GM13977 (cell line): ENCODE results near the gene CTU2.

Experiments used
- DNase-seq: peaks from one replicate; pipeline ENCODE4 v3.0.0; 2012; ENCODE audit warnings: low spot score
- in situ Hi-C: fragments of 300-500 bp; cut with MboI; formaldehyde crosslinking; loops from one replicate; pipeline ENCODE4 v1.12.0; 2022; ENCODE audit warnings: low sequenced_read_pairs, low pct_unique_long_range_greater_than_20kb, mixed read lengths, inconsistent platforms; ENCODE audit not compliant: unreplicated experiment
- TF ChIP-seq, protein P1 (sequence below): IDR thresholded peaks from 2 replicates; pipeline ENCODE4 v1.5.1; 2012; ENCODE audit warnings: mild to moderate bottlenecking, control low read depth; ENCODE audit not compliant: insufficient read depth; ENCODE audit errors: extremely low read depth, missing control alignments

Gene CTU2

GRCh38 chr16:88706229-88706964 lies at the start of gene CTU2, which contains the start of gene RNF166:
Gene CTU2 (plus strand): TSS chr16:88706503. CDS start chr16:88706531, 28 bp downstream.
Gene RNF166 (minus strand): TSS chr16:88706408. CDS start chr16:88706325, 83 bp downstream.
- in situ Hi-C loops = no loop called here
- DNase-seq = peak; percentile 99
- TF ChIP-seq, protein P1, sequence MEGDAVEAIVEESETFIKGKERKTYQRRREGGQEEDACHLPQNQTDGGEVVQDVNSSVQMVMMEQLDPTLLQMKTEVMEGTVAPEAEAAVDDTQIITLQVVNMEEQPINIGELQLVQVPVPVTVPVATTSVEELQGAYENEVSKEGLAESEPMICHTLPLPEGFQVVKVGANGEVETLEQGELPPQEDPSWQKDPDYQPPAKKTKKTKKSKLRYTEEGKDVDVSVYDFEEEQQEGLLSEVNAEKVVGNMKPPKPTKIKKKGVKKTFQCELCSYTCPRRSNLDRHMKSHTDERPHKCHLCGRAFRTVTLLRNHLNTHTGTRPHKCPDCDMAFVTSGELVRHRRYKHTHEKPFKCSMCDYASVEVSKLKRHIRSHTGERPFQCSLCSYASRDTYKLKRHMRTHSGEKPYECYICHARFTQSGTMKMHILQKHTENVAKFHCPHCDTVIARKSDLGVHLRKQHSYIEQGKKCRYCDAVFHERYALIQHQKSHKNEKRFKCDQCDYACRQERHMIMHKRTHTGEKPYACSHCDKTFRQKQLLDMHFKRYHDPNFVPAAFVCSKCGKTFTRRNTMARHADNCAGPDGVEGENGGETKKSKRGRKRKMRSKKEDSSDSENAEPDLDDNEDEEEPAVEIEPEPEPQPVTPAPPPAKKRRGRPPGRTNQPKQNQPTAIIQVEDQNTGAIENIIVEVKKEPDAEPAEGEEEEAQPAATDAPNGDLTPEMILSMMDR = no peak

DNA sequence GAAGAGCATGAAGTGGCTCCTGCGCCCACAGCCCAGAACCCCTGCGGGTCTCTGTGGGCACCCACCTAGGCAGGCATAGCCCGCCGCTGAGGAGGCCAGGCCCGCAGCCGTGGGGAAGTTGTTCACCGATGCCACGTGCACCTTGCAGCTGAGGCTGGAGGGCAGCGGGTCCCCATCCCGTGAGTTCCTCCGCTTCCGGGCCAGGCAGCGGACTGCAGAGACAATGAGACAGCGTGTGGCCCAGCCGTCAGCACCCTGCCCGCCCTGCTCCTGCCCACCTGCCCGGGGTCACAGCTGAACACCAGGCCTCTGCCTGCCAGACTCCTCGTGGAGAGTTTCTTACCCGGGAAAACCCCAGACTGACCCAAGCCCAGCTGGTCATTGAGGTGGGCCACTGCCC lies 48.9 kb upstream of the CTU2 start:
- no peak for DNase-seq
- in situ Hi-C loops = no loop called here
- TF ChIP-seq, protein P1 = no peak

DNA sequence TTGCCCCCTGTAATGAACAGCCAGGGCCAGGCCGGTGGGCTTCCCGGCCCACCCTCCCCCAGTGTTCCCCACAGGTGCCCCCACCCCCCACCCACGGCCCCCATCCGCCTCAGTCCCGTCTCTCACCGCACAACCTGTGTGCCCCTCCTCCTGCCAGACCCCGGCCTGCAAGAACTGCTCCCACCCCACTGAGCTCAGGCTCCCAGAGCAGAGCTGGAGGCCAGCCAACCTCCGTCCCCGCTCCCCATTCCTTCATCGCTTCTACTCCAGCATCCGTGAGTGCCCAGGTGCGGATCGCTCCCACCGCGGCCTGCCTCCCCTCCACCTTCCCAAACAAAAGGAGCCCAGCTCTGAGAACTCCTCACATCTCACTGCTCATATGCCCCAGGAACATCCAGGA lies 47.6 kb upstream of the CTU2 start:
- TF ChIP-seq, protein P1 = no peak
- in situ Hi-C loops = no loop called here
- DNase-seq = no peak

- in situ Hi-C loops = no loop called here
- DNase-seq = no peak
Observed at GRCh38 chr16:88659160-88659559, 47.1 kb upstream of the CTU2 start.

DNA sequence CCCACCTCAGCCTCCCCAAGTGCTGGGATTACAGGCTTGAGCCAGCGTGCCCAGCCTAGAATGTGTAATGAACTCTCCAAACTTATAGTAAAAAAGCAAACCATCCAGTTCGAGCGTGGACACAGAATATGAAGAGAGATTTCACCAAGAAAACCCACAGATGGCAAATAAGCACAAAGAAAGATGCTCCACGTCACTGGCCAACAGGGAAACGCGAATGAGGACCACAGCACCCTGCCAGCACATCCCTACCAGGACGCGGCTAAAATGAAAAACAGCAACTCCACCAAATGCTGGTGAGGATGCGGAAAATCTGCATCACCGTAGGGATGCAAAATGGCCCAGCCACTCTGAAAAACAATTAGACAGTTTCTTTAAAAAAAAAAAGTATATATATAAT lies 44.8 kb upstream of the CTU2 start:
- in situ Hi-C loops = no loop called here
- TF ChIP-seq, protein P1 = no peak
- DNase-seq = no peak

More at GRCh38 chr16:88659160-88659559, 47.1 kb upstream of the CTU2 start:
- TF ChIP-seq, protein P1 = no peak

DNA sequence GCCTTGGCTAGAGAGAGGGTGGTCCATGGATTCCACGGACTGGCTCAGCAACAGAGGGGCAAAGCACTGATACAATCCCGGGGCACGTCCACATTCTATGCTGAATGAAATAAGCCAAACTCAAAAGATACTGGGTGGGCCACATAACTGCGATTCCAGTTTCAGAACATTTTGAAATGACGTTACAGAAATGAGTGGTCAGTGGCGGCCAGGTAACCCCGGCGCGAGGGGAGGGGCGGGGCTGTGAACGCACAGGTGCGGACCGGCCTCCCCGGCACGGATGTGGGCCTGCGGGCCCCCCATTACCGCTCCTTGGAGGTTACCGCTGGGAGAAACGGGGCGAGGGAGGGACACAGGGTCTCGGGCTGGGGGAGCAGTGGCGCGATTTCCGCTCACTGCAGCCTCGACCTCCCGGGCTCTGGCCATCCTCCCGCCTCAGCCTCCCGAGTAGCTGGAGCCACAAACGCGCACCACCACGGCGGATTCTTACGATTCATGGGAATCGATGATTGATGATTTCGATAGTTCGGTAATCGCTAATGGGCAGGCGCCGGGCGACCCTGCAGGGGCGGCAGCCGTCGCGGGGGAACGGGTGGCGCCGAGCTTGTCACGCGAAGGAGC lies 44.0 kb upstream of the CTU2 start:
- DNase-seq = peak; percentile 49
- in situ Hi-C loops = no loop called here
- TF ChIP-seq, protein P1 = no peak
